GM18502 (cell line): Measurements from ENCODE around the gene CDK7.
A peak's percentile ranks its signal among the peaks of the same experiment; 100 is the strongest.
"Not testable (repeated sequence)": the region's sequence is repeated elsewhere in the genome, so short reads cannot be mapped to it uniquely, and the experiment has no call there.

Source experiments
- ATAC-seq: cut with Tn5 transposase; IDR thresholded peaks from one replicate; pipeline ENCODE4 v1.9.1; 2021; ENCODE audit warnings: mild to moderate bottlenecking; ENCODE audit not compliant: unreplicated experiment, poor library complexity

The CDK7 gene

GRCh38 chr5:69234457-69235268 lies at the start of gene CDK7:
Gene CDK7 (plus strand): TSS chr5:69234886. CDS start chr5:69234976, 90 bp downstream.
- peak; percentile 99 for ATAC-seq

- ATAC-seq = no peak
Observed at GRCh38 chr5:69187342-69187741, 47.3 kb upstream of the CDK7 start.

GRCh38 chr5:69188811-69189161 lies 45.9 kb upstream of the CDK7 start:
- ATAC-seq = peak; percentile 1

DNA sequence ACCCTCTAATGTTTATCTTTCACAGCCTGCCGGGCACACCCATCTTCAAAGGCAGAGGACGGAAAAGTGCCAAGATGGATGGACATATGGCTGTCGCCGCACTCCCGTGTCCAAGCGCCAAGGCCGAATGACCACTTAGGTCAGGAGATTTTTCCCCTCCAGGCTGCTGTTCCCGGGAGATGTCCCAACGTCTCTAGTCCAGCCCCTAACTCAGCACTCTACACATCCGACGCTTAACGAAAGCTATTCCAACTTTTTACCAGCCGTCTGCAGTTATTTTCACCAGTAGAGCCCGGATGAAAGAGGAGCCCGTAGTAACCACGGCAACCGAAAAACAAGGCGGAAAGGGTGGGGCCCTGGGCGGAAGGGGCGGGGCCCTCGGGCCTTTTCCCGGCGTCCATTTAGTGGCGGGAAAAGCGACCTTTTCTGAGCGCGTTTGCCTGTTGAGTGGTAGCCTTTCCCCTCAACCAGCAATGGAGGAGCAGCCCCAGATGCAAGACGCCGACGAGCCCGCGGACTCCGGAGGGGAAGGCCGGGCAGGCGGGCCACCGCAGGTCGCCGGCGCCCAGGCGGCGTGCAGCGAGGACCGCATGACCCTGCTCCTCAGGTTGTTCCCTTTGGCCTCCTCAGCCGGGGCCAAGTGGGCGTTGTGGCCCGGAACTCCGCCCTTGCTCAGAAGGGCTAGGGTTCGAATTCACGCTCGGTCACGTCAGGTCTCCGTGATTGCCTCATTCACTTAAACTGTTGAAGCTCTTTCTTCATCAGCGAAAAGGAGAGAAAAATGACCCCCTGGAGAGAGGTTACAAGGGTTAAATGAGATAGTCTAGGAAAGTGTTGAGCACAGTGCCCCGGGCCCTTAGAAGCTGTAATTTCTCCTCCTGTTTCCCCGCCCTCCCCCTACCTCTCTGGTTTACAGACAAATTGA lies 45.3 kb upstream of the CDK7 start, which contains the start of gene CENPH:
CENPH (plus strand) TSS at position 422 of the 925 bp plus-strand sequence; CDS start at position 474, 52 bp downstream.
- peak; percentile 94 for ATAC-seq

DNA sequence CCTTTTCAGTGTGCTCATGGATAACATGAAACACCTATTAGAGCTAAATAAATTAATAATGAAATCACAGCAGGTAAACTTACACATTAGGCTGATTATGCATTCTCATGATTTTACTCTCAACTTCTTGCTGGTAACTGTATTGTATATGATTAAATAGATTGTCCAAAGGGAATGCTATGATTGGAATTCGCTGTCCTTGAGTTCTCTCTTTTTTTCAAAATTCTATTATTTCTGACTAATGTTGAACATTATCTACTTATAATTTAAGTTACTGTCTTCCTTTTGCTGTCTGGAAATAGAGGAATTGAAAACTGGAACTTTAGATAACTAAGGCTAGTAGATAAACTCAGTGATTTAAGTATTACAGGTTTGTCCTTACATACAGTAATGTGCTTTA lies 32.2 kb upstream of the CDK7 start:
- no peak for ATAC-seq

- no peak for ATAC-seq
Observed at GRCh38 chr5:69206528-69207190, 28.0 kb upstream of the CDK7 start.

GRCh38 chr5:69209602-69210001 lies 25.1 kb upstream of the CDK7 start:
- no peak for ATAC-seq

- ATAC-seq = no peak
Observed at GRCh38 chr5:69211200-69211599, 23.5 kb upstream of the CDK7 start.

GRCh38 chr5:69212022-69212421 lies 22.7 kb upstream of the CDK7 start:
- no peak for ATAC-seq

DNA sequence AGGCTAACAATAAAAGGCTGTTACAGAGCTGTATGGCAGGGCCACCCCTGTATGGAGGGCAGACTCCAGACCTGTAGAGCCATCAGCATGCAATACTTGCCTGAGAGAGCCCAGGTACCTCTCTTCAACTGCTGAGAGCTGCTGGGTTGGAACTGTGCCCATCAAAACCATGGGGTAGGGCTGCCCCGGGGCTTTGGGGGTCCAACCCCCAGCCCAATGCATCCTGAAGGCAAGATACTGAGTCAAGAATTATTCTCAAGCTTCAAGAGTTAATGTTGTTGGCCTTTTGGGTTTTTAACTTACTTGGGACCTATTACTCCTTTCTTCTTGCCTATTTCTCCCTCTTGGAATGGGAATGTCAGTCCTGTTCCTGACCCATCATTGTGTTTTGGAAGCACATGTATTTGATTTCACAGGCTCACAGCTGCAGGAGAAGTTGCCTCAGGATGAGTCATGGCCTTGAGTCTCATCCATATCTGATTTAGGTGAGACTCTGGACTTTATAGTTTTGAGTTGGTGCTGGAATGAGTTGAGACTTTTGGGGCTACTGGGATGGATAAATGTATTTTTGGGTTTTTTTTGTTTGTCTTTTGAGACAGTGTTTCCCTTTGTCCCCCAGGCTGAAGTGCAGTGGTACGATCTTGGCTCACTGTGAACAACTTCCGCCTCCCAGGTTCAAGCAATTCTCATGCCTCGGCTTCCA lies 21.0 kb upstream of the CDK7 start:
- ATAC-seq = no peak

DNA sequence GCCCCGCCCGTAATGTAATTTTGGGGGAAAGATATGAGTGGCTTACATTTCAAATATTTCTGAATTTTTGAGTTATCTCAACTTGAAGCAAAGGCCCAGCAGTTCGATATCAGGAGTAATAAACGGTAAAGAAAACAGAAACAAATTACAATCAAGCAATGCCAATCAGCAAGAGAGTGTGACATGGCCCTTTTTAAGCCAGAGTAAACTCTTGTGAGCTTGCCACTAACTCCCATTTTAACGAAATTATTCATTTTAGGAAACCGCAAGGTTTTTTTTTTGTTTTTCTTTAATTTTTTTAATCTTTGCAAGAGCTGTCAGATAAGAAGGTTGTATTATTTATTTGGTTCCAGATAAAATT lies 17.6 kb upstream of the CDK7 start:
- no peak for ATAC-seq

DNA sequence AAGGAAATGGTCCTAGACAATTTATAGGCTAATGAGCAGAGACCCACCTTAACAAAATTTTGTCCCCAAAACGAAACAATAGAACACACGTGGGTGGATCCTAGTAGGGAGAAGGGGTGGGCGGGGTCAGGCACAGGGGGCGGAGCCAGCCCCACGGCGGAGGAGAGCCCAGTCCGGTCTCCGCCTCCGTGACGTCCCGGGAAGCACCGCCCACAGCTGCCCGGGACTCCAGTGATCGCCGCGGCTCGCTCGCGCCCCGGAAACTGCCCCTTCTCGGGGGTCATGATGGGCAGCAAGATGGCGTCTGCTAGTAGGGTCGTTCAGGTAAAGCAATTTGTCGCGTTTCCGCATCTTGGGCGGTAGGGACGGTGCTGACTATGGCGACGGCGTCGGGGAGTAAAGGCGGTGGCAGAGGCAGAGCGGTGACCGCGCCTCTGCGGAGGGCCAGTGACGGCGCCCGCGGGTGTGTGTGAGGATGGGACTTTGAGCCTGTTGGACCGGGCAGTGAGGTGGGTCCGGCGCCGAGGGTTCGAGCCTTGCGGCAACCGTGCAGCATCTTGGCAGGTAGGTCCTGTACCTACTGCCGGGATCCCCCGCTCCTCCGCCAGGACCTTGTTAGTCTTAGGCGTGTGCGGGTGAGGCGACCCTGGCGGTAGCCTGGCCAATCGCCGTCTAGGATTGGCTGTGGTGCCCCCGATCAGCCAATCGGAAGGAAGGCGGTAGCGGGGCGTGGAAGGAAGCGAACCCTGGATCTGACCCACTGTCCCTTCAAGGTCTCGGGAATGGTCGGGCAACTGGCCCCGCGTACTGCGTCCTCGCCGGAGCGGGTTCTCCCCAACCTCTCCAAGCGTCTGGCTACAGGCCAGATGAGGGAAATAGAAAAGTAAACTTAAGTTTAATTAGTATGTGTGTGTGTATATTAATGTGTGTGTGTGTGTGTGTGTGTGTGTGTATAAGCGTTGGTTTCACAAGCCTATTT lies 16.8 kb upstream of the CDK7 start:
- ATAC-seq = peak; percentile 93

GRCh38 chr5:69219939-69220338 lies 14.7 kb upstream of the CDK7 start:
- ATAC-seq = no peak

DNA sequence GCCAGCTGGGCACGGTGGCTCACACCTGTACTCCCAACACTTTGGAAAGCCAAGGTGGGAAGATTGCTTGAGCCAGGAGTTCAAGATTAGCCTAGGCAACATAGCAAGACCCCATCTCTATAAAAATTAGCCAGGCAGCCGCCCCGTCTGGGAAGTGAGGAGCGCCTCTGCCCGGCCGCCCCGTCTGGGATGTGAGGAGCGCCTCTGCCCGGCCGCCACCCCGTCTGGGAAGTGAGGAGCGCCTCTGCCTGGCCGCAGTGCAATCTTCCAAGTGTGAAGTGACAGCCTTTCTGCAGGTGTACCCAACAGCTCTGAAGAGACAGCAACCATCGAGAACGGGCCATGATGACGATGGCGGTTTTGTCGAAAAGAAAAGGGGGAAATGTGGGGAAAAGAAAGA lies 14.3 kb upstream of the CDK7 start:
- not testable (repeated sequence) for ATAC-seq

- not testable (repeated sequence) for ATAC-seq
Observed at GRCh38 chr5:69220833-69221232, 13.9 kb upstream of the CDK7 start.

DNA sequence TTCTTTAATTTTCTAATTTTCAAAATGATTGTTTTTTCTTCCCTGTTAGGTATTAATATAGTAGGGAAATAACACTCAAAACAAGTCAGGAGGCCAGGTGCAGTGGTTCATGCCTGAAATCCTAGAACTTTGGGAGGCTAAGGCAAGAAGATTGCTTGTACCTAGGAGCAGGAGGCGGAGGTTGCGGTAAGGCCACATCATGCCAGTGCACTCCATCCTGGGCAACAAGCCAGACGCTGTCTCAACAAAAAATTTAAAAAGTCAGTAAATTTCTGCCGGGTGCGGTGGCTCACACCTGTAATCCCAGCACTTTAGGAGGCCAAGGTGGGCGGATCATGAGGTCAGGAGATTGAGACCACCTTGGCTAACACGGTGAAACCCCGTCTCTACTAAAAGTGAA lies 10.2 kb upstream of the CDK7 start:
- ATAC-seq = no peak

- ATAC-seq = no peak
Observed at GRCh38 chr5:69225860-69226259, 8.8 kb upstream of the CDK7 start.

DNA sequence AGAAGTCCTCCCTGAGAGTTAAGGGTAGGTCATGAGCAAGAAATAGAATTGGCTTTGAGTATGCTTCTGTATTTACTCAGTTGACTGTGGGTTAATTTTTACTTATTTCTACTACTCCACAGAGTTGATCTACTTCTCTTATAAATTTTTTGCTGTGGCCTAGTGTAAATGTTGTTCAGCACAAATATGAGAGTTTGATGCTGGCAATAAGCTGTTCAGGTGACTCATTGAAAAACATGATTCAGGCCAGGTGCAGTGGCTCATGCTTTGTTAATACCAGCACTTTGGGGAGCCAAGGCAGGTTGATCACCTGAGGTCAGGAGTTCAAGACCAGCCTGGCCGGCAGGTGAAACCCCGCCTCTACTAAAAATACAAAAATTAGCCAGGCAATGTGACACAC lies 4.5 kb upstream of the CDK7 start:
- ATAC-seq = no peak

DNA sequence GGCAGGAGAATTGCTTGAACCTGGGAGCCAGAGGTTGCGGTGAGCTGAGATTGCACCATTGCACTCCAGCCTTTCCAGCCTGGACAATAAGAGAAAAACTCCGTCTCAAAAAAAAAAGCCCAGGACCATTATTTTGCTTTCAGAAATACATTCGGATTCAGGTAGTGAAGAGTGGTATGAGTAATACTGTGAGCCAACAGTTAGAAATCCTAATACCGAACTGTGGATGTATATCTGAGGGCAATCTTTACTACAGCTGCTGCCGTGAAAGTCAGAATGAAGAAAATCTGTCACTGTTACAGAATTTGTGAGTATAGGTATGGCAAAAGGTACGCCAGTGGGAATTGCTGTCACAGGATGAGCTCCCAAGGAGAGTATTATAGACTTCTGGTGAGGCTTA lies 3.4 kb upstream of the CDK7 start:
- no peak for ATAC-seq
